ENCODE measurements around the gene CYS1. TPM values are rescaled to one million over a fixed set of nuclear protein-coding genes. Genes with fewer than 3 reads are reported as not detected.

Gene CYS1
- polyA plus RNA-seq, 1 donor from 2014 or later: not detected

DNA sequence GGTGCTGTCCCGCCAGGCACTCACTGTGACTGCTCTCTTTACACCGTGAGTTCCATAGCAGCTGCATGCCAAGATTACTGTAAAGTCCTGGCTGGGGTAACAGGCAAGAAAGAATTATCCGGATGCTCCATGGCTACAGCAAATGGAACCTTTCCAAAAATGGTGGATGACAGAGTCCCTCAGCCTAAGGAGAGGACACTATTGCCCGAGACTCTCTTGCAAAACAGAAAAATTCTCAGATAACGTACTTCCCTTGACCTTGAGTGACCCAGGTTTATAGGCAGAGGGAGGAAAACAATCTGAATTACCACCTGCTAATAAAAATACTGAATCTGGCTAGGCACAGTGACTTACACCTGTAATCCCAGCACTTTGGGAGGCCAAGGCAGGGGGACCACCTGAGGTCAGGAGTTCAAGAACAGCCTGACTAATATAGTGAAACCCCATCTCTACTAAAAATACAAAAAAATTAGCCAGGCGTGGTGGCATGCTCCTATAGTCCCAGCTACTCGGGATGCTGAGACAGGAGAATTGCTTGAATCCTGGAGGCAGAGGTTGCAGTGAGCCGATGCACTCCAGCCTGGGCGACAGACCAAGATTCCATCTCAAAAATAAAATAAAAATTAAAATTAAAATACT lies 4.5 kb downstream of the CYS1 start:
- Histone ChIP-seq H4K20me1 (ENCODE audit: insufficient read depth) (no peaks in the 10 kb centered on the region), H3K79me2 (replicated peaks; ENCODE audit: insufficient read depth, low read length) (no peaks in the 10 kb centered on the region), H3F3A (ENCODE audit: insufficient read depth, low read length, poor library complexity, severe bottlenecking) (no peaks in the 10 kb centered on the region), H3K9me3 (ENCODE audit: low read length) (no peaks in the 10 kb centered on the region), H3K4me3 (ENCODE audit: low read length) (no peak overlapping the region), H3K27me3 (ENCODE audit: insufficient read depth, low read depth, low read length) (peaks cover 44% of the 10 kb centered on the region), H3K27ac (ENCODE audit: low read length) (no peak overlapping the region), H3K36me3 (ENCODE audit: insufficient read depth, low read length) (no peaks in the 10 kb centered on the region), H3K9me2 (ENCODE audit: insufficient read depth, low read length) (no peaks in the 10 kb centered on the region), H3K4me2 (ENCODE audit: low read length) (no peak overlapping the region), H2AFZ (ENCODE audit: low read depth, low read length) (no peak overlapping the region), H3K9ac (ENCODE audit: low read length) (no peak overlapping the region)
- no peak for TF ChIP-seq SMC3 (conservative IDR thresholded peaks at IDR 0.05; ENCODE audit: poor library complexity)
- no peak for TF ChIP-seq EZH2 (IDR thresholded peaks at IDR 0.05; ENCODE audit: borderline replicate concordance, insufficient read depth, low read length, poor library complexity, severe bottlenecking)
- TF ChIP-seq, protein P1, sequence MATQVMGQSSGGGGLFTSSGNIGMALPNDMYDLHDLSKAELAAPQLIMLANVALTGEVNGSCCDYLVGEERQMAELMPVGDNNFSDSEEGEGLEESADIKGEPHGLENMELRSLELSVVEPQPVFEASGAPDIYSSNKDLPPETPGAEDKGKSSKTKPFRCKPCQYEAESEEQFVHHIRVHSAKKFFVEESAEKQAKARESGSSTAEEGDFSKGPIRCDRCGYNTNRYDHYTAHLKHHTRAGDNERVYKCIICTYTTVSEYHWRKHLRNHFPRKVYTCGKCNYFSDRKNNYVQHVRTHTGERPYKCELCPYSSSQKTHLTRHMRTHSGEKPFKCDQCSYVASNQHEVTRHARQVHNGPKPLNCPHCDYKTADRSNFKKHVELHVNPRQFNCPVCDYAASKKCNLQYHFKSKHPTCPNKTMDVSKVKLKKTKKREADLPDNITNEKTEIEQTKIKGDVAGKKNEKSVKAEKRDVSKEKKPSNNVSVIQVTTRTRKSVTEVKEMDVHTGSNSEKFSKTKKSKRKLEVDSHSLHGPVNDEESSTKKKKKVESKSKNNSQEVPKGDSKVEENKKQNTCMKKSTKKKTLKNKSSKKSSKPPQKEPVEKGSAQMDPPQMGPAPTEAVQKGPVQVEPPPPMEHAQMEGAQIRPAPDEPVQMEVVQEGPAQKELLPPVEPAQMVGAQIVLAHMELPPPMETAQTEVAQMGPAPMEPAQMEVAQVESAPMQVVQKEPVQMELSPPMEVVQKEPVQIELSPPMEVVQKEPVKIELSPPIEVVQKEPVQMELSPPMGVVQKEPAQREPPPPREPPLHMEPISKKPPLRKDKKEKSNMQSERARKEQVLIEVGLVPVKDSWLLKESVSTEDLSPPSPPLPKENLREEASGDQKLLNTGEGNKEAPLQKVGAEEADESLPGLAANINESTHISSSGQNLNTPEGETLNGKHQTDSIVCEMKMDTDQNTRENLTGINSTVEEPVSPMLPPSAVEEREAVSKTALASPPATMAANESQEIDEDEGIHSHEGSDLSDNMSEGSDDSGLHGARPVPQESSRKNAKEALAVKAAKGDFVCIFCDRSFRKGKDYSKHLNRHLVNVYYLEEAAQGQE (IDR thresholded peaks at IDR 0.05; ENCODE audit: borderline replicate concordance): no peak
- TF ChIP-seq MXI1 (conservative IDR thresholded peaks at IDR 0.05; ENCODE audit: poor library complexity, severe bottlenecking): no peak
- TF ChIP-seq, protein P2, sequence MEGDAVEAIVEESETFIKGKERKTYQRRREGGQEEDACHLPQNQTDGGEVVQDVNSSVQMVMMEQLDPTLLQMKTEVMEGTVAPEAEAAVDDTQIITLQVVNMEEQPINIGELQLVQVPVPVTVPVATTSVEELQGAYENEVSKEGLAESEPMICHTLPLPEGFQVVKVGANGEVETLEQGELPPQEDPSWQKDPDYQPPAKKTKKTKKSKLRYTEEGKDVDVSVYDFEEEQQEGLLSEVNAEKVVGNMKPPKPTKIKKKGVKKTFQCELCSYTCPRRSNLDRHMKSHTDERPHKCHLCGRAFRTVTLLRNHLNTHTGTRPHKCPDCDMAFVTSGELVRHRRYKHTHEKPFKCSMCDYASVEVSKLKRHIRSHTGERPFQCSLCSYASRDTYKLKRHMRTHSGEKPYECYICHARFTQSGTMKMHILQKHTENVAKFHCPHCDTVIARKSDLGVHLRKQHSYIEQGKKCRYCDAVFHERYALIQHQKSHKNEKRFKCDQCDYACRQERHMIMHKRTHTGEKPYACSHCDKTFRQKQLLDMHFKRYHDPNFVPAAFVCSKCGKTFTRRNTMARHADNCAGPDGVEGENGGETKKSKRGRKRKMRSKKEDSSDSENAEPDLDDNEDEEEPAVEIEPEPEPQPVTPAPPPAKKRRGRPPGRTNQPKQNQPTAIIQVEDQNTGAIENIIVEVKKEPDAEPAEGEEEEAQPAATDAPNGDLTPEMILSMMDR (IDR thresholded peaks at IDR 0.05; ENCODE audit: poor library complexity, severe bottlenecking): no peak
- no peak for TF ChIP-seq RAD21 (conservative IDR thresholded peaks at IDR 0.05)
- TF ChIP-seq POLR2AphosphoS5 (IDR thresholded peaks at IDR 0.05): no peak
- TF ChIP-seq EP300 (conservative IDR thresholded peaks at IDR 0.05; ENCODE audit: poor library complexity, severe bottlenecking): no peak
- no peak for TF ChIP-seq TAF1 (IDR thresholded peaks at IDR 0.05; ENCODE audit: low read depth)

DNA sequence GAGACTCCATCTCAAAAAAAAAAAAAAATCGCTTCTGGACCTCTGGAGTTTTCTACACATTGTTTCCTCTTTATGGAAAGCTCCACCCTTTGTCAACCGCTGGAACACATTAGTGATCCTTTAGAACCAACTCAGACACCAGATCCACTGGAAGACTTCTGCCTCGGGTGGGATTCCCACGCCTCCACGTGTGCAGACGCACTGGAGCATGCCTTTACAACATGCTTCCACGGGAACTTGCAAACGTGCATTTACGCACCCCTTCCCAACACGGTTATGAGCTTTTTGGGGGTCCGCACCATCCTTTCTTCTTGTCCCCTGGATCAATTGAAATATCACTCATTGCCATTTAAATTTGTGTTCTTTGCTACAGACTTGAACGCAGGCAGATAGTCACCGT lies 5.1 kb downstream of the CYS1 start:
- Histone ChIP-seq H3K27ac (ENCODE audit: low read length) (no peak overlapping the region), H3K79me2 (replicated peaks; ENCODE audit: insufficient read depth, low read length) (no peaks in the 10 kb centered on the region), H4K20me1 (ENCODE audit: insufficient read depth) (no peaks in the 10 kb centered on the region), H3K27me3 (ENCODE audit: insufficient read depth, low read depth, low read length) (peaks cover 38% of the 10 kb centered on the region), H3K9ac (ENCODE audit: low read length) (no peak overlapping the region), H2AFZ (ENCODE audit: low read depth, low read length) (no peak overlapping the region), H3K9me2 (ENCODE audit: insufficient read depth, low read length) (no peaks in the 10 kb centered on the region), H3K4me2 (ENCODE audit: low read length) (no peak overlapping the region), H3F3A (ENCODE audit: insufficient read depth, low read length, poor library complexity, severe bottlenecking) (no peaks in the 10 kb centered on the region), H3K4me3 (ENCODE audit: low read length) (no peak overlapping the region), H3K9me3 (ENCODE audit: low read length) (no peaks in the 10 kb centered on the region), H3K36me3 (ENCODE audit: insufficient read depth, low read length) (no peaks in the 10 kb centered on the region)
- TF ChIP-seq, protein P1 (IDR thresholded peaks at IDR 0.05; ENCODE audit: borderline replicate concordance): no peak
- TF ChIP-seq TAF1 (IDR thresholded peaks at IDR 0.05; ENCODE audit: low read depth) (no peak), MXI1 (conservative IDR thresholded peaks at IDR 0.05; ENCODE audit: poor library complexity, severe bottlenecking) (no peak), EZH2 (IDR thresholded peaks at IDR 0.05; ENCODE audit: borderline replicate concordance, insufficient read depth, low read length, poor library complexity, severe bottlenecking) (no peak), EP300 (conservative IDR thresholded peaks at IDR 0.05; ENCODE audit: poor library complexity, severe bottlenecking) (no peak), RAD21 (conservative IDR thresholded peaks at IDR 0.05) (no peak), SMC3 (conservative IDR thresholded peaks at IDR 0.05; ENCODE audit: poor library complexity) (no peak), POLR2AphosphoS5 (IDR thresholded peaks at IDR 0.05) (no peak)
- TF ChIP-seq, protein P2 (IDR thresholded peaks at IDR 0.05; ENCODE audit: poor library complexity, severe bottlenecking): no peak

All from neural cell (in vitro differentiated cells).